ENCODE measurements around the gene DGUOK. TPM values are rescaled to one million over a fixed set of nuclear protein-coding genes. Genes with fewer than 3 reads are reported as not detected.

DGUOK gene
- total RNA-seq, 6 donors from 2014 or later: 25.1 to 38.5 (median 34.9) TPM

- H3K27ac ChIP-seq: peak overlapping the region in 3 of 4 donors; percentile 8 to 74 (median 61)
- H3K4me3 ChIP-seq: peak overlapping the region; percentile 19 to 62 (median 50)
- TF ChIP-seq POLR2A (IDR thresholded peaks at IDR 0.05) (peak in 1 of 4 donors; percentile 70), POLR2AphosphoS5 (IDR thresholded peaks at IDR 0.05) (peak in 1 of 2 donors; percentile 76), EP300 (IDR thresholded peaks at IDR 0.05) (no peak), CTCF (IDR thresholded peaks at IDR 0.05) (peak in 3 of 6 experiments; percentile 46 to 60 (median 50))
- ATAC-seq (ENCODE audit: low FRiP score in 2 of 2) (peak; percentile 91 to 98), DNase-seq (peak; percentile 91 to 96)
- no peaks in the 10 kb centered on the region for H3K36me3 ChIP-seq
- no peaks in the 10 kb centered on the region for H3K9me3 ChIP-seq
- H3K4me1 ChIP-seq: peaks cover 48 to 66% (median 58%) of the 10 kb centered on the region in 4 donors
- WGBS, 2 donors: 8 to 33% methylated on average over 13 to 52 of the region's 68 CpGs
- no peaks in the 10 kb centered on the region for H3K27me3 ChIP-seq
Observed at GRCh38 chr2:74002505-74003421, 76.1 kb downstream of the DGUOK start.

DNA sequence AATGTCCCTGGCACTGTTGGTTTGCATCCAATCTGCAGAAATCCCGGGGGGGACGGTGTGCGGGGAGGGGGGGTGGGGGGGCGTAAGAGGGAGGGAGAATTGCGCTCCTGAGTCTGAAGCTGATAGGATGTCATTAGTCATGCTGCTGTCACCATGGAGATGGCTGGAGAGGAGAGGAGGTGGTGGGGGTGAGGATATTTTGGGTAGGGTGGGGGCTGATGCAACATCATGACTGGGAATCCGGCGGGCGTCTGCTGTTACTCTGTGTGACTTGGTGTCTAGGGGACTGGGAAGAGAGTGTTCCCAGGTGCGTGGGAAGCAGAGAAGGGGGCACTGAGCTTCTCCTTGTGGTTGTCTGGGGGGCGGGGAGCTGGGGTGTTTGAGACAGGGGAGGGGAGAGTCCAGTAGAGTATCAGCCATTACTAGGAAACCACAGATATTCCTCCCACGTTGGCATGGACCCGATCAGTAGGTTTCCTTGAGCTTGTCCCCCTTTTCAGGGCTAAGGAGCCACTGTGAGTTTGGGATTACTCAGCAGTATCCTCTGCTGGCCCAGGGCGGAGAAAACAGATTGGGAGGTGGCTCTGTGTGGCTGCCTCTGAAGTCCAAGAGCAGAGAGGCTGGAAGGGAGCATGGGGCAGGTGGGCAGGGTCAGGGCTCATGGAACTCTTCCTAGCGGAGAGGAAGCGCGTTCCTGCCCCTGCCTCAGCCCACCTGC lies 77.0 kb downstream of the DGUOK start:
- DNase-seq: no peak
- peaks cover 48 to 66% (median 58%) of the 10 kb centered on the region in 4 donors for H3K4me1 ChIP-seq

GRCh38 chr2:74004212-74005182 lies 77.8 kb downstream of the DGUOK start:
- ATAC-seq (ENCODE audit: low FRiP score in 2 of 2) (no peak), DNase-seq (no peak)
- Histone ChIP-seq H3K9me3 (no peaks in the 10 kb centered on the region), H3K27ac (no peak overlapping the region), H3K4me3 (no peak overlapping the region), H3K27me3 (no peaks in the 10 kb centered on the region), H3K36me3 (no peaks in the 10 kb centered on the region), H3K4me1 (peaks cover 48 to 67% (median 58%) of the 10 kb centered on the region in 4 donors)
- TF ChIP-seq EP300 (IDR thresholded peaks at IDR 0.05) (no peak), POLR2A (IDR thresholded peaks at IDR 0.05) (no peak), CTCF (IDR thresholded peaks at IDR 0.05) (no peak), POLR2AphosphoS5 (IDR thresholded peaks at IDR 0.05) (no peak)
- 79 to 90% methylated on average over 14 to 18 of the region's 18 CpGs for WGBS, 2 donors

More for the DNA sequence above, 77.0 kb downstream of the DGUOK start:
- Histone ChIP-seq H3K9me3 (no peaks in the 10 kb centered on the region), H3K27ac (no peak overlapping the region), H3K4me3 (peak overlapping the region in 3 of 4 donors; percentile 40 to 62 (median 61)), H3K36me3 (no peaks in the 10 kb centered on the region), H3K27me3 (no peaks in the 10 kb centered on the region)
- ATAC-seq (ENCODE audit: low FRiP score in 2 of 2): no peak
- TF ChIP-seq CTCF (IDR thresholded peaks at IDR 0.05): no peak
- TF ChIP-seq EP300 (IDR thresholded peaks at IDR 0.05): no peak
- TF ChIP-seq POLR2AphosphoS5 (IDR thresholded peaks at IDR 0.05): no peak
- TF ChIP-seq POLR2A (IDR thresholded peaks at IDR 0.05): no peak
- 47 to 68% methylated on average over 14 to 16 of the region's 16 CpGs for WGBS, 2 donors

- ATAC-seq (ENCODE audit: low FRiP score in 2 of 2): no peak
- Histone ChIP-seq H3K9me3 (no peaks in the 10 kb centered on the region), H3K4me3 (no peak overlapping the region), H3K4me1 (peaks cover 45 to 62% (median 56%) of the 10 kb centered on the region in 4 donors), H3K27ac (no peak overlapping the region), H3K36me3 (no peaks in the 10 kb centered on the region), H3K27me3 (no peaks in the 10 kb centered on the region)
- no peak for DNase-seq
- TF ChIP-seq CTCF (IDR thresholded peaks at IDR 0.05): no peak
- no peak for TF ChIP-seq EP300 (IDR thresholded peaks at IDR 0.05)
- no peak for TF ChIP-seq POLR2A (IDR thresholded peaks at IDR 0.05)
- no peak for TF ChIP-seq POLR2AphosphoS5 (IDR thresholded peaks at IDR 0.05)
- WGBS, 2 donors: 67 to 74% methylated on average over 2 to 8 of the region's 8 CpGs
Observed at GRCh38 chr2:74005786-74006185, 79.1 kb downstream of the DGUOK start.
